PFSK-1 (cell line): ENCODE measurements around the gene JUNB.

ENCODE experiments used
- FOXP2 ChIP-seq: optimal IDR thresholded peaks from 2 replicates; pipeline ENCODE3; 2011; ENCODE audit warnings: borderline replicate concordance, control low read depth, inconsistent platforms; ENCODE audit not compliant: insufficient read depth; ENCODE audit errors: extremely low read length, extremely low read depth
- POLR2AphosphoS5 ChIP-seq: IDR thresholded peaks from 2 replicates; pipeline ENCODE4 v1.6.1; 2012; ENCODE audit warnings: low read depth, mild to moderate bottlenecking, control low read depth, low read length, moderate library complexity
- SIN3A ChIP-seq: IDR thresholded peaks from 2 replicates; pipeline ENCODE4 v1.6.1; 2012; ENCODE audit warnings: mild to moderate bottlenecking, low read length, moderate library complexity, borderline replicate concordance; ENCODE audit not compliant: insufficient read depth
- TAF1 ChIP-seq: IDR thresholded peaks from 2 replicates; pipeline ENCODE4 v1.6.1; 2012; ENCODE audit warnings: low read length, control low read depth, borderline replicate concordance; ENCODE audit not compliant: insufficient read depth
- TF ChIP-seq, protein P1 (sequence below), 2 experiments: IDR thresholded peaks; 2 replicates each; pipeline versions ENCODE4 v1.6.1 to v1.8.0; 2011 to 2012; ENCODE audit warnings: low read depth in 2 of 2, low read length in 2 of 2, control low read depth in 1 of 2, inconsistent platforms in 1 of 2, mild to moderate bottlenecking in 1 of 2, moderate library complexity in 1 of 2; ENCODE audit not compliant: insufficient read depth in 1 of 2

The JUNB gene

GRCh38 chr19:12793290-12794195, 2.3 kb downstream of the JUNB start:
- TF ChIP-seq, protein P1, sequence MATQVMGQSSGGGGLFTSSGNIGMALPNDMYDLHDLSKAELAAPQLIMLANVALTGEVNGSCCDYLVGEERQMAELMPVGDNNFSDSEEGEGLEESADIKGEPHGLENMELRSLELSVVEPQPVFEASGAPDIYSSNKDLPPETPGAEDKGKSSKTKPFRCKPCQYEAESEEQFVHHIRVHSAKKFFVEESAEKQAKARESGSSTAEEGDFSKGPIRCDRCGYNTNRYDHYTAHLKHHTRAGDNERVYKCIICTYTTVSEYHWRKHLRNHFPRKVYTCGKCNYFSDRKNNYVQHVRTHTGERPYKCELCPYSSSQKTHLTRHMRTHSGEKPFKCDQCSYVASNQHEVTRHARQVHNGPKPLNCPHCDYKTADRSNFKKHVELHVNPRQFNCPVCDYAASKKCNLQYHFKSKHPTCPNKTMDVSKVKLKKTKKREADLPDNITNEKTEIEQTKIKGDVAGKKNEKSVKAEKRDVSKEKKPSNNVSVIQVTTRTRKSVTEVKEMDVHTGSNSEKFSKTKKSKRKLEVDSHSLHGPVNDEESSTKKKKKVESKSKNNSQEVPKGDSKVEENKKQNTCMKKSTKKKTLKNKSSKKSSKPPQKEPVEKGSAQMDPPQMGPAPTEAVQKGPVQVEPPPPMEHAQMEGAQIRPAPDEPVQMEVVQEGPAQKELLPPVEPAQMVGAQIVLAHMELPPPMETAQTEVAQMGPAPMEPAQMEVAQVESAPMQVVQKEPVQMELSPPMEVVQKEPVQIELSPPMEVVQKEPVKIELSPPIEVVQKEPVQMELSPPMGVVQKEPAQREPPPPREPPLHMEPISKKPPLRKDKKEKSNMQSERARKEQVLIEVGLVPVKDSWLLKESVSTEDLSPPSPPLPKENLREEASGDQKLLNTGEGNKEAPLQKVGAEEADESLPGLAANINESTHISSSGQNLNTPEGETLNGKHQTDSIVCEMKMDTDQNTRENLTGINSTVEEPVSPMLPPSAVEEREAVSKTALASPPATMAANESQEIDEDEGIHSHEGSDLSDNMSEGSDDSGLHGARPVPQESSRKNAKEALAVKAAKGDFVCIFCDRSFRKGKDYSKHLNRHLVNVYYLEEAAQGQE (IDR thresholded peaks at IDR 0.05; ENCODE audit: insufficient read depth in 1 of 2, low read depth in 2 of 2, low read length in 2 of 2) = no peak
- peak; percentile 89; the same call in 1 of the 2 replicates for TF ChIP-seq SIN3A
- TF ChIP-seq POLR2AphosphoS5 = peak; percentile 62; the same call in 1 of the 2 replicates
- TF ChIP-seq TAF1 = no peak
- TF ChIP-seq FOXP2 = no peak

GRCh38 chr19:12794196-12794941, 3.1 kb downstream of the JUNB start:
- TF ChIP-seq SIN3A (no peak), POLR2AphosphoS5 (no peak), FOXP2 (no peak), TAF1 (no peak)
- TF ChIP-seq, protein P1 (IDR thresholded peaks at IDR 0.05; ENCODE audit: insufficient read depth in 1 of 2, low read depth in 2 of 2, low read length in 2 of 2) = no peak

- TF ChIP-seq FOXP2 (no peak), TAF1 (no peak), POLR2AphosphoS5 (no peak)
- TF ChIP-seq, protein P1 (IDR thresholded peaks at IDR 0.05; ENCODE audit: insufficient read depth in 1 of 2, low read depth in 2 of 2, low read length in 2 of 2) = no peak
These were observed 3.7 kb downstream of the JUNB start for GRCh38 chr19:12794971-12795381.

DNA sequence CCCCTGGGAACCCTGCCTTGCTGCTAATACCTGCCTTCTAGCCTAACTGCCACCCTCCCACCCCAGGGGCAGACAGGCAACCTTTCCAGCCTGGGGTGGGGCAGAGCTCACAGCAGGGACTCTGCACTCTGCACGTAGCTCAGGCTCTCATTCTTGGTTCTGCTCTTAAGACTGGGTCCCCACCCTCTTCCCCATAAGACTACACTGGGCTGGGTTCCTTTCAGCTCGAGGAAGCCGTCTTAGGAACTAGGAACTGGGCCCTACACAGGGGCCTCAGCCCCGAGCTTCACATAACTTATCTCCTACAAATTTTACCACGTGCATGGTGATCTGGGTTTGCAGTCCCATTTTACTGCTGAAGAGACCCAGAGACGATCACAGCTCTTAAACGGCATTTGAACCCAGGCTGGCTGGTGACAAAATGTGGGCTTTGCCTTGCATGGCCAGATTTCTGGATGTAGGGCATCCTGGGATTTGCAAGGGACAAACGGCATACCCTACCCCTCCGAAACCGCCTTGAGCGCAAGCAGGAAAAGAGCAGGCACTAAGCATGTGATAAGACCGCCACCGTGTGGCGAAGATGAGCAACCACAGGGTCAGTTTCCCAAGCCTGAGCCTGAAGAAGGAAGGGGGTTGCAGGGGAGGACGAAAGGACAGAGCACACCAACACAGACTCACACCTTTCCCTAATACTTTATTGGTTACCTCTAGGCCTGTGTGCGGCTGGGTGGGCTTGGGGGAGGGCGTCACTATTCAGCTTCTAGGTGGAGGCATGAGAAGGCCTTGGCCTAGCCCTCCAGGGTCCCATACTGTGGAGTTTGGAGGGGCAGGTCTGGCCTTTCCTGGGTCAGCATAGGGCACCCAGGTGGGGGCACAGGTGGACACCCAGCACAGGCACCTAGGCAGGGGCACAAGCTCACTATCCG, 5.1 kb downstream of the JUNB start:
- TF ChIP-seq, protein P1 (IDR thresholded peaks at IDR 0.05; ENCODE audit: insufficient read depth in 1 of 2, low read depth in 2 of 2, low read length in 2 of 2) = 0 out of 4 replicates have a peak, but pooled peaks of 1 of the 2 experiments have one; percentile 4
- no peak for TF ChIP-seq TAF1
- peak; percentile 68 for TF ChIP-seq FOXP2
- no peak; the same call in 1 of the 2 replicates for TF ChIP-seq POLR2AphosphoS5
- TF ChIP-seq SIN3A = no peak
